Type B pancreatic cell (in vitro differentiated cells): ENCODE results near the gene TCL1A. TPM values are rescaled to one million over a fixed set of nuclear protein-coding genes. Genes with fewer than 3 reads are reported as not detected.

Experiments
- DNase-seq: peaks from one replicate; pipeline ENCODE4 v3.0.0; 2021; ENCODE audit warnings: mixed read lengths; ENCODE audit not compliant: unreplicated experiment; ENCODE audit errors: extremely low spot score
- H3K27ac Mint-ChIP-seq: 2 replicates; pipeline ENCODE4 v1.8.0; 2021; ENCODE audit warnings: mild to moderate bottlenecking, mixed read lengths
- H3K27me3 Mint-ChIP-seq: 2 replicates; pipeline ENCODE4 v1.8.0; 2021; ENCODE audit warnings: mixed read lengths
- H3K36me3 Mint-ChIP-seq: 2 replicates; pipeline ENCODE4 v1.8.0; 2021; ENCODE audit warnings: mixed read lengths
- H3K4me1 Mint-ChIP-seq: one replicate; pipeline ENCODE4 v1.8.0; 2021; ENCODE audit warnings: mixed read lengths; ENCODE audit not compliant: unreplicated experiment
- H3K4me3 Mint-ChIP-seq: 2 replicates; pipeline ENCODE4 v1.8.0; 2021; ENCODE audit warnings: mild to moderate bottlenecking, mixed read lengths
- H3K9me3 Mint-ChIP-seq: 2 replicates; pipeline ENCODE4 v1.8.0; 2021; ENCODE audit warnings: mixed read lengths
- total RNA-seq: library from RNA; stranded (reverse); gene quantifications from 2 replicates; pipeline ENCODE4 v1.2.1, GENCODE V29; 2021; ENCODE audit warnings: low replicate concordance
- TF ChIP-seq, protein P1 (sequence below): fragments of 200-600 bp; sonication (generic); conservative IDR thresholded peaks from 2 replicates; pipeline ENCODE4 v1.5.0; 2021; ENCODE audit warnings: antibody characterized with exemption, mild to moderate bottlenecking

Gene TCL1A
- total RNA-seq, 1 donor from 2014 or later, result not detected

- DNase-seq, result no peak
- H3K4me3 Mint-ChIP-seq, result no peak overlapping the region
- H3K27ac Mint-ChIP-seq, result no peak overlapping the region
- H3K27me3 Mint-ChIP-seq, result peaks cover 32% of the 10 kb centered on the region
- no peaks in the 10 kb centered on the region for H3K9me3 Mint-ChIP-seq
- peaks cover 10% of the 10 kb centered on the region for H3K4me1 Mint-ChIP-seq
- TF ChIP-seq, protein P1, sequence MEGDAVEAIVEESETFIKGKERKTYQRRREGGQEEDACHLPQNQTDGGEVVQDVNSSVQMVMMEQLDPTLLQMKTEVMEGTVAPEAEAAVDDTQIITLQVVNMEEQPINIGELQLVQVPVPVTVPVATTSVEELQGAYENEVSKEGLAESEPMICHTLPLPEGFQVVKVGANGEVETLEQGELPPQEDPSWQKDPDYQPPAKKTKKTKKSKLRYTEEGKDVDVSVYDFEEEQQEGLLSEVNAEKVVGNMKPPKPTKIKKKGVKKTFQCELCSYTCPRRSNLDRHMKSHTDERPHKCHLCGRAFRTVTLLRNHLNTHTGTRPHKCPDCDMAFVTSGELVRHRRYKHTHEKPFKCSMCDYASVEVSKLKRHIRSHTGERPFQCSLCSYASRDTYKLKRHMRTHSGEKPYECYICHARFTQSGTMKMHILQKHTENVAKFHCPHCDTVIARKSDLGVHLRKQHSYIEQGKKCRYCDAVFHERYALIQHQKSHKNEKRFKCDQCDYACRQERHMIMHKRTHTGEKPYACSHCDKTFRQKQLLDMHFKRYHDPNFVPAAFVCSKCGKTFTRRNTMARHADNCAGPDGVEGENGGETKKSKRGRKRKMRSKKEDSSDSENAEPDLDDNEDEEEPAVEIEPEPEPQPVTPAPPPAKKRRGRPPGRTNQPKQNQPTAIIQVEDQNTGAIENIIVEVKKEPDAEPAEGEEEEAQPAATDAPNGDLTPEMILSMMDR, result no peak
- no peaks in the 10 kb centered on the region for H3K36me3 Mint-ChIP-seq
Measured at GRCh38 chr14:95696741-95697140, 17.2 kb downstream of the TCL1A start.

DNA sequence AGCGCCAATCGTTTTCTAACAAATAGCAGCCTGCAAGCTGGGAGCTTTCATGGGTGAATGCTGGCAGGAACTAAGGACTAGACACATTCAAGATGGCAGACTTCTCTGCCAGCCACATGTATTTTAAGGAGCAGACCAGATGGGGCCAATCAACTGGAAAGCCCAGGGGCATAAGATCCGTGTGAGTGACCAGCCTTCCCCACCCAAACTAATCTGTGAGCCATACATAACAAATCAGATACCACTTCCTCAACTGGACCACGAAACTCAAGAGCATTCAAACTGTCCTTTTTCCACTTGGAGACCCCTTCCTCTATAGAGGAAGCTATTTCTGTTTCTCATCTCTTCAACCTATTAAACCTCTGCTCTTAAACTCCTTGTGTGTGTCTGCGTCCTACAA, 18.0 kb downstream of the TCL1A start:
- no peaks in the 10 kb centered on the region for H3K36me3 Mint-ChIP-seq
- no peak overlapping the region for H3K27ac Mint-ChIP-seq
- DNase-seq, result peak; percentile 20
- TF ChIP-seq, protein P1, result no peak
- peaks cover 34% of the 10 kb centered on the region for H3K27me3 Mint-ChIP-seq
- no peaks in the 10 kb centered on the region for H3K9me3 Mint-ChIP-seq
- no peak overlapping the region for H3K4me3 Mint-ChIP-seq
- H3K4me1 Mint-ChIP-seq, result peaks cover 9% of the 10 kb centered on the region

GRCh38 chr14:95695051-95695450, 18.9 kb downstream of the TCL1A start:
- peaks cover 6% of the 10 kb centered on the region for H3K4me1 Mint-ChIP-seq
- DNase-seq, result peak; percentile 54
- no peak overlapping the region for H3K4me3 Mint-ChIP-seq
- TF ChIP-seq, protein P1, result no peak
- no peaks in the 10 kb centered on the region for H3K9me3 Mint-ChIP-seq
- no peak overlapping the region for H3K27ac Mint-ChIP-seq
- no peaks in the 10 kb centered on the region for H3K36me3 Mint-ChIP-seq
- peaks cover 34% of the 10 kb centered on the region for H3K27me3 Mint-ChIP-seq

- Mint-ChIP-seq H3K27me3 (peaks cover 27% of the 10 kb centered on the region), H3K9me3 (no peaks in the 10 kb centered on the region), H3K27ac (no peak overlapping the region), H3K4me1 (no peaks in the 10 kb centered on the region), H3K36me3 (no peaks in the 10 kb centered on the region), H3K4me3 (no peak overlapping the region)
- TF ChIP-seq, protein P1, result no peak
- no peak for DNase-seq
Measured at GRCh38 chr14:95692109-95692508, 21.8 kb downstream of the TCL1A start.

GRCh38 chr14:95691591-95691990, 22.3 kb downstream of the TCL1A start:
- H3K4me3 Mint-ChIP-seq, result no peak overlapping the region
- DNase-seq, result no peak
- no peaks in the 10 kb centered on the region for H3K36me3 Mint-ChIP-seq
- H3K27me3 Mint-ChIP-seq, result peaks cover 31% of the 10 kb centered on the region
- no peaks in the 10 kb centered on the region for H3K4me1 Mint-ChIP-seq
- H3K27ac Mint-ChIP-seq, result no peak overlapping the region
- TF ChIP-seq, protein P1, result no peak
- no peaks in the 10 kb centered on the region for H3K9me3 Mint-ChIP-seq

- no peaks in the 10 kb centered on the region for H3K4me1 Mint-ChIP-seq
- no peak overlapping the region for H3K27ac Mint-ChIP-seq
- no peaks in the 10 kb centered on the region for H3K9me3 Mint-ChIP-seq
- no peaks in the 10 kb centered on the region for H3K36me3 Mint-ChIP-seq
- TF ChIP-seq, protein P1, result no peak
- peaks cover 31% of the 10 kb centered on the region for H3K27me3 Mint-ChIP-seq
- no peak for DNase-seq
- no peak overlapping the region for H3K4me3 Mint-ChIP-seq
Measured at GRCh38 chr14:95690815-95691214, 23.1 kb downstream of the TCL1A start.
